GM21447 (cell line): ENCODE measurements around the gene ANO7.
A peak's percentile ranks its signal among the peaks of the same experiment; 100 is the strongest.

ENCODE experiments used
- ATAC-seq: cut with Tn5 transposase; IDR thresholded peaks from one replicate; pipeline ENCODE4 v1.9.1; 2021; ENCODE audit not compliant: unreplicated experiment

ANO7 gene, protein sequence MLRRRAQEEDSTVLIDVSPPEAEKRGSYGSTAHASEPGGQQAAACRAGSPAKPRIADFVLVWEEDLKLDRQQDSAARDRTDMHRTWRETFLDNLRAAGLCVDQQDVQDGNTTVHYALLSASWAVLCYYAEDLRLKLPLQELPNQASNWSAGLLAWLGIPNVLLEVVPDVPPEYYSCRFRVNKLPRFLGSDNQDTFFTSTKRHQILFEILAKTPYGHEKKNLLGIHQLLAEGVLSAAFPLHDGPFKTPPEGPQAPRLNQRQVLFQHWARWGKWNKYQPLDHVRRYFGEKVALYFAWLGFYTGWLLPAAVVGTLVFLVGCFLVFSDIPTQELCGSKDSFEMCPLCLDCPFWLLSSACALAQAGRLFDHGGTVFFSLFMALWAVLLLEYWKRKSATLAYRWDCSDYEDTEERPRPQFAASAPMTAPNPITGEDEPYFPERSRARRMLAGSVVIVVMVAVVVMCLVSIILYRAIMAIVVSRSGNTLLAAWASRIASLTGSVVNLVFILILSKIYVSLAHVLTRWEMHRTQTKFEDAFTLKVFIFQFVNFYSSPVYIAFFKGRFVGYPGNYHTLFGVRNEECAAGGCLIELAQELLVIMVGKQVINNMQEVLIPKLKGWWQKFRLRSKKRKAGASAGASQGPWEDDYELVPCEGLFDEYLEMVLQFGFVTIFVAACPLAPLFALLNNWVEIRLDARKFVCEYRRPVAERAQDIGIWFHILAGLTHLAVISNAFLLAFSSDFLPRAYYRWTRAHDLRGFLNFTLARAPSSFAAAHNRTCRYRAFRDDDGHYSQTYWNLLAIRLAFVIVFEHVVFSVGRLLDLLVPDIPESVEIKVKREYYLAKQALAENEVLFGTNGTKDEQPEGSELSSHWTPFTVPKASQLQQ

DNA sequence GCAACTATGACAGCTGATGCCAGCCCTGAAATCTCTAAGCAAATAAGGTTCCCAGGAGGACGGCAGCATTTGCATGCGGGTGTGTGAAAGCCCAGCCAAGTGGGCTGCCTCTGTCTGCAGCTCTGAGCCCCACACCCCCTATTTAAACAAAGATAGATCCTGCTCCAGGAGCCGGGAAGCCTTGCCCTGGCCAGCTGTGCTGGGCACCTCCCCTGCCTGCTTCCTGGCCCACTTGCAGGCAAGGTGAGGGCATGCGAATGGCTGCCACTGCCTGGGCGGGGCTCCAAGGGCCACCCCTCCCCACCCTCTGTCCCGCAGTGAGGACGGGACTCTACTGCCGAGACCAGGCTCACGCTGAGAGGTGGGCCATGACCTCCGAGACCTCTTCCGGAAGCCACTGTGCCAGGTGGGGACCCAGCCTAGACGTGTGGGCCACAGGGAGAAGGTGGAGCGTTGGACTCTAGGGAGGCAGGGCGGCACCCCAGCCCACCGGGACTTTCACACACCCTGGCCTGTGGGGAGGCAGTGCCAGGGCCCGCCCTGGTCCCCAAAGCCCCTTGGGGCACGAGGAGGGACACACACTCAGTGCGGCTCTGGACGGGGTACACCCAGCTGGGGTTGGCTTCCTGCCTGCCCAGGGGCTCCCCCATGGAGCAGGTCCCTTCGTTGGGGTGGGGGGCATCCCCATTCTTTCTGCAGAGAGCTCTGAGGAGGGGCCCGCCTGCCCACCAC lies at the start of gene ANO7:
TSS of gene ANO7 (plus strand) at position 317 of the 732 bp plus-strand sequence. CDS start 1,387 bp downstream, outside the sequence.
- no peak for ATAC-seq

DNA sequence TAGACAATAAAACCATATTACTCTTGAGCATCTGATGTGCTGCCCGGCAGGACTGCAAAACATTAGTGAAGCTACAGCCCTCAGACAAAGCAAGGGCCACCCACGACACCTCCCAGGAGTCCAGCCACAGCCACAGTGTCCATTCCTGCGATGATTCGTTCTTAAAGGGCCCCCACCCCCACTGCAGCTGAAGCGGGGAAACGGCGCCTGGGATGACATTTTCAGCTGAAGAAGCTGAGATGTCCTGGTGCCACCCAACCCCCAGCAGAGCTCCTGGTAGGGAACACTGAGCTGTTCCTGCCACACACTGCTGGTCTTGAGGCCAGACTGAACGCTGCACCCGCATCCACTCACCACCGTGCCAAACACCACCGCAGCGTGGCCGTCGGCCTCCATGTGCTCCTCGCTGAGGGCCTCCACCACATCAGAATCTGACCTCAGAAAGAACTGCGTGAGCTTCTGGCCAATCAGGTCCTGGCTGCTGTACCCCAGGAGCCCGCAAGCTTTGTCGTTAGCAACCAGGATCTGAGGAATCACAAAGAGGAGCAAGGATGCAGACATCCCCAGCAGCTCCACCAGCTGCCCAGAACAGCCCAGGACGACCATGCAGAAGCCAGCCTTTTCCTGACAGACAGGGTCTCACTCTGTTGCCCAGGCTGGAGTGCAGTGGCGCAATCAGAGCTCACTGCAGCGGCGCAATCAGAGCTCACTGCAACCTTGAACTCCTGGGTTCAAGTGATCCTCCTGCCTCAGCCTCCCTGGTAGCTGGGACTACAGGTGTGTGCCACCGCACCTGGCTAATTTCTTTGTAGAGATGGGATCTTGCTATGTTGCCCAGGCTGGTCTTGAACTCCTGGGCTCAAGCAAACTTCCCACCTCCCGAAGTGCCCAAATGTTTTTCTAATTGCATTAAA lies 48.7 kb upstream of the ANO7 start:
- ATAC-seq, result no peak

DNA sequence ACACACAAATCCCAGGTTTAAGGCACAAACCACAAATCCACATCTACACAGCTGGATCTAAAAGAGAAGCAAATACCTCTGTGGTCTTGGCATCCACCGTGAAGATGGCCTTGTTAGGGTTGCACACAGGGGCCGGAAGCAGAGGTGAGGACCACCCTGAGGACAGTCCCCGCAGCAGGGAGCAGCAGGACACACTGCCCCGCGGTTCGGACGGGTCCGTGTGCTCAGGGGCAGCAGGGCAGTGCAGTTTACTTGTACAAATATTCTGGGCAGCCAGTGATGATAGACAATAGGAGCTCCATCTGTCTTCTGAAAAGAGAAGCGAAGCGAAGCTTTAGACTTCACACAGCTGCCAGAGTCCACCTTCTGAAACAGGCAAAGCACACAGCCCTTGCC lies 48.0 kb upstream of the ANO7 start:
- ATAC-seq, result no peak

DNA sequence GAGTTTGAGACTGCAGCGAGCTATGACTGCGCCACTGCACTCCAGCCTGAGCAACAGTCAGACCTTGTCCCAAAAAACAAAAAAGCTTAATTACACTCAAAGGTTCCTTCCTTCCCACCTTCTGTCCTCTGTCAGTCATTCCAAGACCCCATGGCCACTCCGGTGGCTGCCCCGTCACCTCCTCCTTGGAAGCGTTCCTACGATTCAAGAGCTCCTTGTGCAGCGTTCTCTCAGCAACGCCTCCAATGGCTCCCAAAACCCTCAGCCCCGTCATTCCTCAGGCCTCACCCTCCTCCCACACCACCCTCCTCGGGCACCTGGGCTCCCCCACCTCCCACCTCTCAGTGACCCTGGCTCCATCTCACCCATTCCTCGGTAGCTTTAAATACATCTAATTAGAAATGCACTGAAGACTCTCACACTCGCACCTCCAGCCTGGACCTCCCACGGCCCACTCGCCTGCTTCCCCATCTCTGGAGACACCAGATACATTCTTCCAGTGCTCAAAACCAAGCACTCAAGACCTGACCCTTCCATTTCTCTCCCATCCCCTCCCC lies 47.2 kb upstream of the ANO7 start:
- no peak for ATAC-seq

DNA sequence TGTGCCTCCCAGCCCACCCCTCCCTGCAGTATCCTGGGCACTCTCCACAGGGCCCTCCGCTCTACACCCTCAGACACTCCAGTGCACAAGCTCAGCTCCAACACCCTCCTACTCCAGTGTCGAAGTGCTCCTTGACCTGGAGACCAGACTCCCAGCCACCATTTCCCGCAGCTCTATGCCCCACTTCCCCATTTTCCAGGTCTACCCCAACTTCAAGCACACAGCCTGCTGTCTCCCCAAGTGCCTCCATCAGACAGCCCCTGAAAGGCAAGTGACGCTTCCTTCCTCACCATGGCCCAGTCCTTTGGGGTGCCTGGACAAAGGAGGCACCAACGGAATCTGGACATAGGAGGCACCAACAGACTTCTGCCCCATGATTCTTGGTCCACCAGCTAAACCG lies 46.4 kb upstream of the ANO7 start:
- ATAC-seq, result no peak

DNA sequence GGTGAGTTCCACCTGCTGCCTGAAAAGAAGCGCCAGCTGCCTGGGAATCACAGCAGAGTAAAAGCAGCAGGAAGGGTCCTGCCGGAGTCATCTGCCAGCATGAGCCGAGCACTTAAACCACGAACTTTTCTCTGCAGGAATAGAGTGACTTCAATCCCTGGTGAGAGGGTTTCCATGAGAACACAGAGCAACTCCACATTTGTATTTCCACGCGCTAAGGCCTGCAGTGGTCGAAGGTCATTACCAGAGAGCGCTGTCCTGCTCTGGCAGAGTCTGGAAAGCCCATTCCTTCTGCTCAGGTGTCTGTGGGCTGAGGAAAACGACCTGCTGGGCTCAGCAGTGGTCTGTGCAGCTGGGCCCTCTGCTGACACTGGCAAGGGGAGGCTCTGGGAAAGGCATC lies 45.9 kb upstream of the ANO7 start:
- no peak for ATAC-seq

DNA sequence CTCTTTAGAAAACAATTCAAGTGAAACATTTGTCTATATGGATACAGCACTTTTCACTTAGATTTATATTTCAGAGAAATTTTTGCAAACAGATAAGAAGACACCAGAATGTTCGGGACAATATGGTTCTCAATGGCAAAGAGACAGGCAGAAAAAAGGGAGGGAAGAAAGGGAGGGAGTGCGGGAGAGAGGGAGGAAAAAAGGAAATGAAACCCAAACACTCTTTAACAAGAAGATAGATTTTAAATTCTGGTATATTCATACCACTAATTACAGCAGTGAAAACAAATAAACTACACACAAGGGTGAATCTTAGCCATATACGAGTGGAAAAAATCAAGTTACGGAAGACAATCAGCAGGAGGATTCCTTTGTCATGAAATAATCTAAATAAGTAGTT lies 42.2 kb upstream of the ANO7 start:
- ATAC-seq, result no peak

DNA sequence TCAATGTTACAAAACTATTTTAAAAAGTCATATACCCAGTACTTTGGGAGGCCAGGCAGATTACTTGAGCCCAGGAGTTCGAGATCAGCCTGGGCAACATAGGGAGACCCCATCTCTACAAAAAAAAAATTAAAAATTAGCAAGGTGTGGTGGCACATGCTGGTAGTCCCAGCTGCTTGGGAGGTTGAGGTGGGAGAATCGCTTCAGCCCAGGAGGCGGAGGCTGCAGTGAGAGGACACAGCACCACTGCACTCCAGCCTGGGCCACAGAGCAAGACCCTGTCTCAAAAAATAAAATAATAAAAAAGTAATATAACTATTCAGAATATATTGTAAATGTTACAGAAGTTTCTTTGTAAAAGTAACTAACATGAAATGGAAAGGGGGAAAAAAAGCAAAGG lies 41.1 kb upstream of the ANO7 start:
- ATAC-seq, result no peak

DNA sequence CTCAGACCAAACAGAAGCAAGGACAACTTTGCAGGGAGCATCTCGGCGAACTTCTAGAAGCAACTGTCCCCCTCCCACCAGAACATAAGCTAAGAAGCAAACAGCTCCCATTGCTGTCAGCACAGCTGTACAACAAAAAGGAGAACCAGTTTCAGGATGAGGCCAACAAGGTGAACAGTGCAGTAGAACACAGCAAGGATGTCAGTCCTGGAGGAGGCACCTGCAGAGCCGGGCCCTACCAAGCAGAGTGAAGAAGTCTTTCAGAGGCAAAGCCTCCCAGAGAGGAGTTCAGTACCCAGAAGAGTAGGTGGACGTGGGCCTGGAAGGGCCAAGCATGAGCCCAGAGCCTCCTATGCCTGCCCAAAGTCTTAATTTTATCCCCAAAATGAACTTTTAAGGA lies 40.2 kb upstream of the ANO7 start:
- no peak for ATAC-seq

DNA sequence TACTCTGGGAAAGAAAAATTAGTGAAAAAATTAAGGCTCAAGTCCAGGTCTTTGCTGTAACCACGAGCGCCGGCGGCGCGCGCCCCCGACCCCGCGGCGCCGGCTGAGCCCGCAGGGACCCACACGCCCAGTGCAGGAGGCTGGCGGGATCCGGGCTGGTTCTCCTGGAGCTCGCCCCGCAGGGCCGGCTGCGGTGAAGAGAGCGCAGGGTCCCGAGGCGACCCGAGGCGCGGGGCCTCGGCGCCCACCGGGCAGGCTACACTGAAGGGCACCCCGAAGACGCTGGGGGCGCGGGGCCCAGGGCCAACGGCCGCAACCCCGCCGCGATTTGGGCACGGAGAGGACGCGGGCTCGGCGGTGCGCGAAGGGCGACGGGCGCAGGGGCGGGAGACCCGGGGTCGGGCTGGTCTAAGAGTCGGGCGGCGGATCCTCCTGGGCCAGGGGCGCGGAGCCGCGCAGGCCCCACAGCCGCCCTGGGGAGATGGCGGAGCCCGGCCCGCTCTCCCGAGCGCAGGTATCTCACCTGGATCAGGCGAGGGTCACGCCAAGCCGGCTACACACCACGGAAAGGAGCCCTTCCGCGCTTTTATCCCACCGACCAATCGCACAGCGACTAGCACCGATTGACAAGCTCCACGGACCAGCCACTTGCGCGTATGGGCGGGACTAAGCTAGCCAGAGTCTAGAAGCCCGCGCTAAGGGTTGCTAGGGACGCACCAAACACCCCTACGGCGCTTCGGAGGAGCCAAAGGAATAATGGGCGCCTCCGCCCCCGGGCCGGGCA lies 39.4 kb upstream of the ANO7 start, which contains the start of gene PASK:
TSS of gene PASK (minus strand) at position 582 of the 784 bp plus-strand sequence. CDS start 6,440 bp downstream, outside the sequence.
- peak; percentile 80 for ATAC-seq

DNA sequence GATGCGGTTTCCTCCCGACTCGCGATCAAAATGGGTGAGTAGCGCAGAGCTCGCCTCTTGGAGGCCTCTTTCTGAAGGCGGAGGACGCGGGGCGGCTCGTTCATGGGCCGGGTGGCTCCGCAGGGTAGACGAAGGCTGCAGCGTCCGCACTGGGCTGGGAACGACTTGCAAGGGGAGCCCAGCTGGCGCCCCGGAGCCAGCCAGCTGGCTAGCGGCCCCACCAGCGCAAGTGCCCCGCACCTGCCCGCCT lies 38.9 kb upstream of the ANO7 start:
- ATAC-seq, result peak; percentile 19

DNA sequence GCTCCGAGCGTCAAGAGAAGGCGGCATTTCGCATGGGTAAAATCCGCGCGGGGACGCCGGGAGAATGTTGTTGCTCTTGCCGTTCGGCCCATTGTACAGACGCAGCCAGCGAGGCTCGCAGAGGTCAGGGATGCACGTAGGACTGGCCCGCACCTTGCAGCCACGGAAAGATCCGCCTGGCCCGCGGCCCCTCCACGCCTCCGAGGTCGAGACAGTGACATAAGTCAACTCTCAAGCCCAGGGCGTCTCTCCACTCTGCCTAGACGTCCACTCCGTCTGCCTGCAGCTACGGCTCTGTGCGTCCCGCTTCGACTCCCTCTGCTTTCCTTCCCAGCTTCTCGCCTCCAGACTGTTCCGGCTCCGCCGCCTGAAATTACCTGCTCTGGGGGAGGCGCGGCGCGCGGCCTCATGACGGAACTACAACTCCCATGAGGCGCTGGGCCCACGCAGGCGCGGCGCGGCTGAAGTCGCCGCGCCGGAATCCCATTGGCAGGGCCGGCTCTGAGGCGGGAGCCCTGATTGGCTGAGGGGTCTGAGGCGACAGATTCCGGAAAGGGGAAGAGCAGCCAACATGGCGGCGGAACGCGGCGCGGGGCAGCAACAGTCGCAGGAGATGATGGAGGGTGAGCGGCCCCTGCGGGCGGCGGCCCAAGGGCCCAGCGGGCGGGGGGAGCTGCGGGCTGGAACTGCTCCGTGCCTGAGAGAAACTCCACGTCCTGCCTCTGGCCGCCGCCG lies 38.4 kb upstream of the ANO7 start, which contains the start of gene PPP1R7:
TSS of gene PPP1R7 (plus strand) at position 543 of the 735 bp plus-strand sequence. CDS start at position 572, 29 bp downstream.
- ATAC-seq, result peak; percentile 60

DNA sequence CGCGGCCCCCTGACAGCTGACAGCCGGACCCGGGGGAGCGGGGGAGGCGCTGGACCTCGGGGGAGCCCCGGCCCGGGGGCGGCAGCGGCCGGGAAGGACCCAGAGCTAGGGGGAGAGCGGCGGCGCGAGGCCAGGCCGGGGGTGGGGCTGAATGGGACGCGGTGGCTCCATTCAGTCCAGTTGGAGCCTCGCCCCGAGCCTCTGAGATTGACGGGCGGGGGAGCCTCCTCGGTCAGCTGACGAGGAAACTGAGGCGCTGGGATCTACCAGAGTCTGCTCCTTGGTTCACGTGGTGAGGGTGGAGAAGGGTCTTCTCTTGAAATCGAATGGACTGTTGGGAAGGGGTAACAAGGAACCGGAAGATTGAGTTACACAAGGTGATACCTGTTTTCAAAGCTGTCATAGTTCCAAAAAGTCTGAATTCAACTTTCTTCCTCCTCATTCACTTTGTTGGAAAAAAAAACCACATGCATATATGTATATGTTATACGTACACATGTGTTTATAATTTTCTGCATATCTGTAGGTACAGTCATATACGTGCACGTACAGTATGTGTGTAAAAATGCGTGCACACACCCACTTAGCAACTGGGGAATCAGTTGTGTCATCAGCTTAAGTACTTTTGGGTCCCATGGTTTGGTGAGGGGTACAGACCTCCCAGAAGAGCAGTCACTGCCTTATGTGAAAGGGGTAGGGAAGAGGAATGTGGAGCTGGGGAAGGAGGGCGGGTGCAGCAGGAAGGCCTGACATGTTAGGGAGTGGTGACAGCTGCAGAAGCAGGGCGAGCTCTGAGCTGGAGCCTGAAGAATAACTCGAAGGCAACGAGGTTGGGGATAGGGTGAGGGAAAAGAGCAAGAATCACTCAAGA lies 37.6 kb upstream of the ANO7 start:
- ATAC-seq, result no peak

DNA sequence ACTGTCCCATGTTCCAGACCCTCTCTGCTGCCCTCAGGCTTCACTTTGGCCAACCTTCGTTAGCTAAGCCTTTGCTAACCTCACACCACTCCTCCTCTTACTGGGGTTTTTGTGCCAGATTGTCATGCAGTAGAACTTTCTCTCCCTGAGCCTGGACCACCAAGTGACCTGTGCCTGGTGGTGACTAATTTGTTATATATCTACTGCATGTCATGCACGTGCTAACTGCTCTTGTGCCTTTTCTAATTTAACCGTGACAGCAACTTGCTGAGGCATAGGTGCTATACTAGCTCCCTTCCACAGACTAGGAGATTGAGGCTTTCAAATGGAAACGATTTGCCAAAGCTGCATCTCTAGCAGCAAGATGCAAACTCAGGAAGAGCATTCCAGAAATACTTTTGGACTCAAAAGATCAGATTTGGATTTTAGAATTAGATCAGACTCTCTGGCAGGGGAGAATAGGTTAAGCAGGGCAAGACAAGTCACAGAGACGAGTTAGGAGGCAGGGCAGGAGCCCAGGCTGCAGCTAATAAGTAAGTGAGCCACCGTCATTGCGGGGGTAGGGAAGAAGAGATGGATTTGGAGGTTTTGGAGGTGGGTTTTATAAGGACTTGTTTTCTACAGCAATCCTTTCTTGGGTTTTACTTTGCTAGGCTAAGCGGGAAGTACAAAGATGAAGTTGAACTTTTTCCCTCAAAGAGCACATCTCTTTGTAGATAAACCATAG lies 36.4 kb upstream of the ANO7 start:
- ATAC-seq, result no peak

DNA sequence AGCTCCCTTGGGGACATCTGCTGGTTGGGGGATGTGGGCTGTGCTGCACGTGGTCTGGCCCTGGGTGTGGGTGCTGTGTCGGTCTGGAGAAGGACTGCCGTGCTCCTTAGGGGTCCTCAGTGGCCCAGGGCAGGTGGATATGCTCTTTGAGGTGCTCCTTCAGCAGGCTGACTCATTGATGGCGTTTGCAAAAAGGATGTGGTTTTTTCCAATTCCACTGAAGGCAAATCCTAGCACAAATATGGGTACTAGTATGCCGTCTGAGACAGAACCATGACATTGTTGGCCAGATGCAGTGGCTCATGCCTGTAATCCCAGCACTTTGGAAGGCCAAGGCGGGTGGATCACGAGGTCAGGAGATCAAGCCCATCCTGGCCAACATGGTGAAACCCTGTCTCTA lies 34.9 kb upstream of the ANO7 start:
- no peak for ATAC-seq

DNA sequence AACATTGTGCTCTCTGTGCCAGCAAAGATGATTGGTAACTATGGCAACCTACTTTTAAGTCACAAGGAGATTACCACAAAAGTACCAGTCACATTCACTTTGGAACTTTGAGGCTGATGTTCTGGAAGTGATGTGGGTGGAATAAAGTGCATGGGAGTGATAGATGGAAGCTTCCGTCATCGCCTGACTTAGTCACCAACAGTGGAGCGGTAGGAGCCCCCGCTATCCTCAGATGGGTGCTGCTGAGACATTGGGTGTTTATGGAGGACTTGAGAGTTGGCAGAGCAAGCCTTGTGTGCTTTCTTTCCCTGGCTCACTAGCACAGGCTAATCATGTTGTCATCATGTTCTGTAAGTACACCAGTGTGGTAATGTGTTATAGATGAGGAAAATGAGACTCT lies 33.6 kb upstream of the ANO7 start:
- no peak for ATAC-seq

DNA sequence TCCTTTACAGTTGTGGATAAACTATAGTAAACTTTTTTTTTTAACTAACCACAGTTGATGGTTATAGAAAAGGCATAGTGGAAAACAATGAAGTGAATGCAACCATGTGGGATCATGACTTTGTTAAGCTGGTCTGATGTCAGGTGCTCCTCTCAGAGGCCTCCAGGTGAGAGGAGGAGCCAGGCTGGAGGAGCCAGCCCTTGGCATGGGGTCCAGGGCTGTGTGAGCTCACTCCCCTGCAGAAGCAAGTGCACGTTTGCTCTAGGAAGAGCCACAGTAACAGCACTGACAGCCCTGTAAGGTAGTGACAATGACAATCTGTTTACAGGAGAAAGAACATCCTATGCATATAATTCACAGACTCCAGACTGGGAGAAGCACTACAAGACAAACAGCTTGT lies 32.5 kb upstream of the ANO7 start:
- no peak for ATAC-seq
